ENCODE results near the gene ENTREP3. TPM values are rescaled to one million over a fixed set of nuclear protein-coding genes. Genes with fewer than 3 reads are reported as not detected.

Gene ENTREP3
- polyA plus RNA-seq, 1 donor (not counting 4 experiments of a cell fraction or from before 2014, with no cell fraction given) = 8.8 TPM

DNA sequence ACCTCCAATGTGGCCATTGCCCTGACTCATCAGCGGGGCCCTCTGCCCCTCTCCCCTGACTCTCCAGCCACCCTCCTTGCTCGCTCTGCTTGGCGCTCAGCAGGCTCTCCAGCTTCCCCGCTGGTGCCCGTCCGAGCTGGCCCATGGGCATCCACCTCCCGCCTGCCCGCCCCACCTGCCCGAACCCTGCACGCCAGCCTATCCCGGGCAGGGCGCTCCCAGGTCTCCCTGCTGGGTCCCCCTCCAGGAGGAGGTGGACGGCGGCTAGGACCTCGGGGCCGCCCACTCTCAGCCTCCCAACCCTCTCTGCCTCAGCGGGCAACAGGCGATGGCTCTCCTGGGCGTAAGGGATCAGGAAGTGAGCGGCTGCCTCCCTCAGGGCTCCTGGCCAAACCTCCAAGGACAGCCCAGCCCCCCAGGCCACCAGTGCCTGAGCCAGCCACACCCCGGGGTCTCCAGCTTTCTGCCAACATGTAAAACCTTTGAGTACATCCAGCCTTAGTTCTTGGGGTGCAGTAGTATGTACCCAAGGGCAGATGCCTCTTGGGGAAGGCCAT, 32.8 kb upstream of the ENTREP3 start:
- Histone ChIP-seq H3K9me3 (ENCODE audit: control insufficient read depth, low read depth, low read length) (no peaks in the 10 kb centered on the region), H4K20me1 (ENCODE audit: control insufficient read depth, extremely low read depth, insufficient read depth, low read length) (no peaks in the 10 kb centered on the region), H3K9ac (ENCODE audit: control insufficient read depth, extremely low read depth, insufficient read depth, low read length) (no peak overlapping the region), H3K4me1 (ENCODE audit: control insufficient read depth, extremely low read depth, insufficient read depth, low read length) (no peaks in the 10 kb centered on the region), H2AFZ (ENCODE audit: control insufficient read depth, low read length) (no peak overlapping the region), H3K4me3 (ENCODE audit: control insufficient read depth in 2 of 3, extremely low read depth in 1 of 3, insufficient read depth in 2 of 3, low read depth in 1 of 3, low read length in 3 of 3) (no peak overlapping the region), H3K36me3 (ENCODE audit: control insufficient read depth in 2 of 2, extremely low read depth in 1 of 2, insufficient read depth in 2 of 2, low read length in 2 of 2) (no peaks in the 10 kb centered on the region), H3K27ac (ENCODE audit: control insufficient read depth, insufficient read depth, low read length) (no peak overlapping the region), H3K27me3 (ENCODE audit: control insufficient read depth, extremely low read depth, insufficient read depth, low read length) (no peaks in the 10 kb centered on the region), H3K4me2 (ENCODE audit: control insufficient read depth, extremely low read depth, insufficient read depth, low read depth, low read length) (no peak overlapping the region), H3K9me1 (ENCODE audit: control insufficient read depth, extremely low read depth, insufficient read depth, low read length) (no peaks in the 10 kb centered on the region), H3K79me2 (ENCODE audit: control insufficient read depth, insufficient read depth, low read length) (no peaks in the 10 kb centered on the region)
- dilution Hi-C loops (cut with MboI; ENCODE audit: extremely low pct_ligation_motif_present, low sequenced_read_pairs) = no loop called here
- no peak for FAIRE-seq
- no peak for DNase-seq (ENCODE audit: low read depth, low spot score)
- TF ChIP-seq, protein P1, sequence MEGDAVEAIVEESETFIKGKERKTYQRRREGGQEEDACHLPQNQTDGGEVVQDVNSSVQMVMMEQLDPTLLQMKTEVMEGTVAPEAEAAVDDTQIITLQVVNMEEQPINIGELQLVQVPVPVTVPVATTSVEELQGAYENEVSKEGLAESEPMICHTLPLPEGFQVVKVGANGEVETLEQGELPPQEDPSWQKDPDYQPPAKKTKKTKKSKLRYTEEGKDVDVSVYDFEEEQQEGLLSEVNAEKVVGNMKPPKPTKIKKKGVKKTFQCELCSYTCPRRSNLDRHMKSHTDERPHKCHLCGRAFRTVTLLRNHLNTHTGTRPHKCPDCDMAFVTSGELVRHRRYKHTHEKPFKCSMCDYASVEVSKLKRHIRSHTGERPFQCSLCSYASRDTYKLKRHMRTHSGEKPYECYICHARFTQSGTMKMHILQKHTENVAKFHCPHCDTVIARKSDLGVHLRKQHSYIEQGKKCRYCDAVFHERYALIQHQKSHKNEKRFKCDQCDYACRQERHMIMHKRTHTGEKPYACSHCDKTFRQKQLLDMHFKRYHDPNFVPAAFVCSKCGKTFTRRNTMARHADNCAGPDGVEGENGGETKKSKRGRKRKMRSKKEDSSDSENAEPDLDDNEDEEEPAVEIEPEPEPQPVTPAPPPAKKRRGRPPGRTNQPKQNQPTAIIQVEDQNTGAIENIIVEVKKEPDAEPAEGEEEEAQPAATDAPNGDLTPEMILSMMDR (optimal IDR thresholded peaks at IDR 0.05 in 1 of 3, IDR thresholded peaks at IDR 0.05 in 1 of 3, conservative IDR thresholded peaks at IDR 0.05 in 1 of 3; ENCODE audit: extremely low read depth in 1 of 3, insufficient read depth in 2 of 3, low read length in 3 of 3) = no peak
- TF ChIP-seq EZH2 (IDR thresholded peaks at IDR 0.05; ENCODE audit: low read length) = no peak

- no peak overlapping the region for H3K27ac ChIP-seq (ENCODE audit: control insufficient read depth, insufficient read depth, low read length)
- no peaks in the 10 kb centered on the region for H3K36me3 ChIP-seq (ENCODE audit: control insufficient read depth in 2 of 2, extremely low read depth in 1 of 2, insufficient read depth in 2 of 2, low read length in 2 of 2)
- no peaks in the 10 kb centered on the region for H4K20me1 ChIP-seq (ENCODE audit: control insufficient read depth, extremely low read depth, insufficient read depth, low read length)
- no peaks in the 10 kb centered on the region for H3K79me2 ChIP-seq (ENCODE audit: control insufficient read depth, insufficient read depth, low read length)
- DNase-seq (ENCODE audit: low read depth, low spot score) (no peak), FAIRE-seq (no peak)
- H3K9me3 ChIP-seq (ENCODE audit: control insufficient read depth, low read depth, low read length) = no peaks in the 10 kb centered on the region
- H3K4me1 ChIP-seq (ENCODE audit: control insufficient read depth, extremely low read depth, insufficient read depth, low read length) = no peaks in the 10 kb centered on the region
- H3K9me1 ChIP-seq (ENCODE audit: control insufficient read depth, extremely low read depth, insufficient read depth, low read length) = no peaks in the 10 kb centered on the region
- no peak overlapping the region for H2AFZ ChIP-seq (ENCODE audit: control insufficient read depth, low read length)
- H3K4me3 ChIP-seq (ENCODE audit: control insufficient read depth in 2 of 3, extremely low read depth in 1 of 3, insufficient read depth in 2 of 3, low read depth in 1 of 3, low read length in 3 of 3) = no peak overlapping the region
- no peak overlapping the region for H3K4me2 ChIP-seq (ENCODE audit: control insufficient read depth, extremely low read depth, insufficient read depth, low read depth, low read length)
- H3K27me3 ChIP-seq (ENCODE audit: control insufficient read depth, extremely low read depth, insufficient read depth, low read length) = no peaks in the 10 kb centered on the region
- no peak overlapping the region for H3K9ac ChIP-seq (ENCODE audit: control insufficient read depth, extremely low read depth, insufficient read depth, low read length)
- no peak for TF ChIP-seq EZH2 (IDR thresholded peaks at IDR 0.05; ENCODE audit: low read length)
- TF ChIP-seq, protein P1 (optimal IDR thresholded peaks at IDR 0.05 in 1 of 3, IDR thresholded peaks at IDR 0.05 in 1 of 3, conservative IDR thresholded peaks at IDR 0.05 in 1 of 3; ENCODE audit: extremely low read depth in 1 of 3, insufficient read depth in 2 of 3, low read length in 3 of 3) = no peak
- dilution Hi-C loops (cut with MboI; ENCODE audit: extremely low pct_ligation_motif_present, low sequenced_read_pairs) = no loop called here
Measured at GRCh38 chr1:155286544-155286943, 31.3 kb upstream of the ENTREP3 start.
